ENCODE results near the gene IRF3. TPM values are rescaled to one million over a fixed set of nuclear protein-coding genes. Genes with fewer than 3 reads are reported as not detected.

Gene IRF3
- total and polyA plus RNA-seq, 10 donors: 87.9 to 294 (median 128) TPM

- peaks cover 0 to 17% (median 2%) of the 10 kb centered on the region in 6 donors for H3K36me3 ChIP-seq
- TF ChIP-seq POLR2AphosphoS5 (IDR thresholded peaks at IDR 0.05) (peak in 2 of 3 donors; percentile 10 to 84), POLR2A (IDR thresholded peaks at IDR 0.05) (peak; percentile 23 to 49 (median 23)), CTCF (IDR thresholded peaks at IDR 0.05 in 8 of 11, conservative IDR thresholded peaks at IDR 0.05 in 3 of 11) (peak in 1 of 11 experiments; percentile 30)
- peaks cover 23 to 89% (median 55%) of the 10 kb centered on the region in 6 donors for H3K4me1 ChIP-seq
- no peaks in the 10 kb centered on the region for H3K27me3 ChIP-seq (replicated peaks in 1 of 7)
- 1 to 2% (median 2%) methylated on average over 27 of the region's 27 CpGs for WGBS, 5 donors
- H3K27ac ChIP-seq: peak overlapping the region; percentile 88 to 97 (median 94)
- H3K9me3 ChIP-seq: no peaks in the 10 kb centered on the region
- DNase-seq: peak; percentile 90
- intact Hi-C loops (cut with DNase I; ENCODE audit: low total_unique reads): loop anchor here (10.0 kb wide), 1 partner anchor 101 kb away; no protein-coding TSS in a partner anchor
- peak overlapping the region; percentile 4 to 100 (median 96) for H3K4me3 ChIP-seq
These were observed 10.6 kb upstream of the IRF3 start for GRCh38 chr19:49676136-49676783.

GRCh38 chr19:49672131-49672919, 6.7 kb upstream of the IRF3 start:
- no peaks in the 10 kb centered on the region for H3K27me3 ChIP-seq (replicated peaks in 1 of 7)
- intact Hi-C loops (cut with DNase I; ENCODE audit: low total_unique reads): loop anchor here (10.0 kb wide), 1 partner anchor 98 kb away; no protein-coding TSS in a partner anchor
- peak overlapping the region in 7 of 8 donors; percentile 36 to 94 (median 55) for H3K27ac ChIP-seq
- no peaks in the 10 kb centered on the region for H3K9me3 ChIP-seq
- WGBS, 5 donors: 27 to 36% (median 31%) methylated on average over 28 of the region's 28 CpGs
- peaks cover 0 to 37% (median 0%) of the 10 kb centered on the region in 6 donors for H3K36me3 ChIP-seq
- peak; percentile 94 for DNase-seq
- peak overlapping the region in 1 of 8 donors; percentile 37 for H3K4me3 ChIP-seq
- H3K4me1 ChIP-seq: peaks cover 3 to 53% (median 19%) of the 10 kb centered on the region in 6 donors
- TF ChIP-seq CTCF (IDR thresholded peaks at IDR 0.05 in 8 of 11, conservative IDR thresholded peaks at IDR 0.05 in 3 of 11) (peak; percentile 84 to 96 (median 92)), POLR2AphosphoS5 (IDR thresholded peaks at IDR 0.05) (peak; percentile 59 to 69 (median 59)), POLR2A (IDR thresholded peaks at IDR 0.05) (no peak)

- H3K36me3 ChIP-seq: peaks cover 0 to 37% (median 0%) of the 10 kb centered on the region in 6 donors
- intact Hi-C loops (cut with DNase I; ENCODE audit: low total_unique reads): loop anchor here (10.0 kb wide), 1 partner anchor 75 kb away; the partner anchor contains the start of gene PRR12
These were observed 3.9 kb upstream of the IRF3 start for GRCh38 chr19:49669516-49669915.

More at GRCh38 chr19:49669516-49669915, 3.9 kb upstream of the IRF3 start:
- peaks cover 8 to 58% (median 23%) of the 10 kb centered on the region in 6 donors for H3K4me1 ChIP-seq
- WGBS, 5 donors: 89 to 97% (median 92%) methylated on average over 3 of the region's 3 CpGs
- no peaks in the 10 kb centered on the region for H3K27me3 ChIP-seq (replicated peaks in 1 of 7)
- DNase-seq: no peak
- no peak overlapping the region for H3K4me3 ChIP-seq
- no peak overlapping the region for H3K27ac ChIP-seq
- TF ChIP-seq POLR2A (IDR thresholded peaks at IDR 0.05) (no peak), POLR2AphosphoS5 (IDR thresholded peaks at IDR 0.05) (no peak), CTCF (IDR thresholded peaks at IDR 0.05 in 8 of 11, conservative IDR thresholded peaks at IDR 0.05 in 3 of 11) (no peak)
- H3K9me3 ChIP-seq: no peaks in the 10 kb centered on the region
